ENCODE measurements around the gene CCDC85C.

The CCDC85C gene

DNA sequence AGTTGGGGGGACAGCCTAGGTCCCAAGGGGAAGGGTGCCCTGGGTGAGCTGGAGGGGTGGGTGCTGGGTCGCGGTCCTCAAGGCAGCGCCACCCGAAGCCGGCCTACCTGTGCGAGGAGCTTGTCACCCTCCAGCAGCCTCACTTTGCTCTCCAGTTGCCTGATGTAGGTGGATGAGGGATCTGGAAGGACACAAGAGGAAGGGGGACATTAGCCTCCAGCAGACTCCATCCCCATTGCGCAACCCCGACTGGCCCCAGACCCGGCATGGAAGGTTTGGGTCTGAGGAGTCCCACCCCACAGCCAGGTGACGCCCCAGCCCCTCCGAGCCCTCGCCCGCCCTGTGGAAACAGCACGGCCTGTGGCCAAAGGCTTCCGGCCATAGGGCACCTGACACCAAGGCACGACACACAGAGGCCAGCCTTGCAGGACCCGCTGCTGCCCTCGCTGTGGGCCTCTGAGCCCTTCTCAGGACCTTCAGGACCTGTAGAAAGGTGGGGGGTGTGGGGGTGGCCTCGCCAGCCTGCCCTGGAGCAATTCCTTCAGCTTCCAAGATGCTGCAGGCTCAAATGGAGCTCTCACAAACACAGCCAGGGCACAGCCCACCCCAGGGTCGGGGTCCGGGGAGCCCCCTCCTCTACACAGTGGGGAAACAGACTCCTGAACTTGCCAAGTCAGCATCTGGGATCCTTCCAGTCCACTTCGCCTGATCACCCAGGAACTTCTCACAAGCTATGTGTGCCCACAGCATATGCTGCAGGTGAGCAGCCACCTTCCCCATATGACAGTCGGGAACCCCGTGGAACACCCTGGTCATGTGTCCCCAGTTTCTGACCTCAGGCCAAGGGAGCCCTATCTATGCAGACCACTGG, 67.9 kb downstream of the CCDC85C start:
- DNase-seq, result no peak

DNA sequence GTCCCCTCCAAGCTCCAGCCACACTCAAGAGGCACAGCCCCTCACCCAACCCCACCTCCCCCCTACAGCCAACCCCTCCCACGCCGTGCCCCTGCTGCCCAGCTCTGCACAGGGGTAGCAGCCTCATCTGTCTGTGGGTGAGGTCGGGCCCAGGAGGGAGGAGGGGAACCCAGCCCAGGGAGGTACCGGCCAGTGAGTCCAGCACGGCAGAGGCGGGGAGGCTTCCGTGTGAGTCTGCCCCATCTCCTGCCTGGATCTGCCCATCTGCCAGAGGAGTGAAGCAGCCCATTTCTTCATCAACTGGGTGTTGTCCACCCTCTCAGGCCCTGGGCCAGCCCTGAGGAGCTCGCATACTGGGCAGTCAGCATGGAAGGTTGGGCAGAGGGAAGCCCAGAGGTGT, 68.6 kb downstream of the CCDC85C start:
- DNase-seq, result no peak

DNA sequence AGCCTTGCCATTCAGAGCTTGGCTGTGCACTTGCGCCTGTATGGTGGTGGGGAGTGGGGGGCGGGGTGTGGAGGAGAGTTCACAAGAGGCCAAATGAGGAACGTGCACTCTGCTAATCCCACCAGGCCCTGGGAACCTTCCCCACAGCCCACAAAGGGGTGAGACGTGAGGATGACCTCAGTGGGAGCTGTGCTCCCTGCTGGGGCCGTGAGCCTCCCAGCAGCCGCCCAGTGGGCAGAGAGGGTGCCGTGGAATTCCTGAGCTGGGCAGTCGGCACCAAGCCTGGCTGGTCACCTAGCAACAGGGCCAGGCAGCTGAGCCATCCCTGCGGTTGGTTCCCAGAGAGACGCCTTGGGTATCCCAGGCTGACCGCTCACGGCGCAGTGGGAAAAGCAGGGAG, 69.1 kb downstream of the CCDC85C start:
- no peak for DNase-seq

DNA sequence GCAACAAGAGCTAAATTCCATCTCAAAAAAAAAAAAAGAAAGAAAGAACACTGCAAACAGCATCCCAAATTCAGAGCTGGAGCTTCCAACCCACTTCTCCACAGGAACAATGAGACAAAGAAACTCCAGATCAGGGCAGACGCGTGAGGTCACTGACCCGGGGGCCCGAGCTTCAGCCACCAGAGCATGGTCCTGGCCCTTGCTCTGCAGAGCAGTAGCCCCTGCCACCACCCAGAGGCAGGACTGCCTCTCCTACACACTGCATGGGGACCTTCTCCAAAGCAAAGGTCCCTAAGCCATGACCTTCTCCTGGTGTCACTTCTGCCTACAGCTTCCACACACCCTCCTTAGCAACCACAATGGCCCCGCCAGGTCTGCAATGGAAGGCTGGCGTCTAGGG, 69.7 kb downstream of the CCDC85C start:
- DNase-seq, result no peak

DNA sequence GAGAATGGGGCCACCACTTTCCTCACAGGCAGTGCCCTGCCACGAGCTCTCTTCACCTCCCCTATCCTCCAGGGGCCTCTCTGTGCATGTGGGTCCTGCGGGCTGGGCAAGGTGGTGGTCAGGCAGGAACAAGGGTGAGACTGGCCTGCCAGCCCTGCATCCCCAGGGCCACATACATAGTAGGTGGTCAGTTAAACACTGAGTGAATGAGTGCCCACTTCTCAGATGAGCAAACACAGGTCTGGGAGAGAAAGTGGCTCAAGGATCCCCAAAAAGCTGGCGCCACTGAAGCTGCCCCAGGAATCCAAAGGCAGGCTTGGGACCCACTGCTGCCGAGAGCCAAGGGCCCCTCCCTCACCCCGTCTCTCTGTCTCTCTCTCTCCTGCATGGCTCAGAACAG, 71.7 kb downstream of the CCDC85C start:
- no peak for DNase-seq

DNA sequence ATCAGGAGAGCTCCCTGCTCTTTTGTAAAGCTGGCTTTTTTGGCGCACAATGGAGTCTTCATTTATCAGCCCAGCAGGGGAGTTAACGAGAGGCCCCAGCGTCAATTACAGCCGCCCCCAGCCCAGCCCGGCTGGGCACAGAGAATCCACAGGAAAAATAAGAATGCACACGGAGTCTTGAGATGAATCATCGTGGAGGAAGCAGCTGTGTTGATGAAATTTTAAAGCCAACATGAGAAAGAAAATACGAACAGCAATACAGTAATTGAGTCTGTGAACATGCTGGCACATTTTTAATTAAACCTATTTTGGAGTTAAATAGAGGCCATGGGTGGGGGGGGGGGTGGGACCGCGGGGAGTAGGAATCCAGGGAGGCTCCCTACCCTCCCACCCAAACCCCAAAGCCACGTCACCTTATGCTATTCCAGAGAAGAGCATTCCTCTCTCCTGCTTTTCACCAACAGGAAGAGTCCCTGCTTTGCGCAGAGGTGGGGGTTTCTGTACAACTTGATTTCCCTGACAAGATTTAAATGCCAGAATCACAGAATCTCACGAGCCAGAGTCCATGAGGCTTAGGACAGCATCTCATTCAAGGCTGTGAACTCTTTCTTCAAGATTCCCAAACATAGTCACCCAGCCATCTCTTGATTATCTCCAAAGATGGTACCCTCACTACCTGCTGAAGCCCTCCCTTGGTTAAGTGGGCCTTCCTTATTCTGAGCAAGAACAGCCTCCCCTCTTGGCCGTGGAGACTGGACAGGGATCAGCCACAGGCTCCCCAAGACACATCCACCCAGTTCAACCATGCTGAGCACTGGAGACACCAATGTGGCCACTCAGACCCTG, 72.5 kb downstream of the CCDC85C start:
- no peak for DNase-seq

DNA sequence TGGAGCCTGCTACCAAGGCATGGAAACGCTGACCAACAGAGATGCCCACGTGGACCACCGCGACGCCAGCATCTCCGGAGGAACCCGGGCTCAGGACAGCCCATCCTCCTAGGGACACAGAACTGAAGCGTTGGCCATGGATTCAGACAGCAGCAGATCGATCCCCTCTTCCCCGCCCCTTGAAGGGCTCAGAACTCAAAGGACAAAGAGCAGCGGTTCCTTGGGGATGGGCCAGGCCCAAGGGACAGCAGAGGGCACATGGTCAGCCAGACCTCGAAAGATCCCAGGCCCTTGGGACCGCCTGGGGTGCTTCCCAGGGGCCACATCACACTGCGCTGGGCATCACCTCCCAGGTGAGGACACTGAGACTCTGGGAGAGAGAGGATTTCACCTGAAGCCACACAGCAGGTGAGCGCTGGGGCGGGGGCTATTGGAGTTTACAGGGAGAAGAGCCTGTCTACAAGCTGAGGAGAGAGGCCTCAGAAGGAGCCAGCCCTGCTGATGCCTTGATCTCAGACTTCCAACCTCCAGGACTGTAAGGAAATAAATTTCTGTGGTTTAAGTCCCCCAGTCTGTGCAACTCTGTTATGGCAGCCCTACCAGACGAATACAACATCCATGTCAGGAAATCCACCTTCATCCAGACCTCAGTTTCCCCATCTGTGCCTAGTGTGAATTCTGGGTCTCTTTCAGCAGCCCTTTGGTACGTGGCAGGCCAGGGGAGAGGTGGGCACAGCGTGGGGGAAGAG, 73.4 kb downstream of the CCDC85C start:
- no peak for DNase-seq

DNA sequence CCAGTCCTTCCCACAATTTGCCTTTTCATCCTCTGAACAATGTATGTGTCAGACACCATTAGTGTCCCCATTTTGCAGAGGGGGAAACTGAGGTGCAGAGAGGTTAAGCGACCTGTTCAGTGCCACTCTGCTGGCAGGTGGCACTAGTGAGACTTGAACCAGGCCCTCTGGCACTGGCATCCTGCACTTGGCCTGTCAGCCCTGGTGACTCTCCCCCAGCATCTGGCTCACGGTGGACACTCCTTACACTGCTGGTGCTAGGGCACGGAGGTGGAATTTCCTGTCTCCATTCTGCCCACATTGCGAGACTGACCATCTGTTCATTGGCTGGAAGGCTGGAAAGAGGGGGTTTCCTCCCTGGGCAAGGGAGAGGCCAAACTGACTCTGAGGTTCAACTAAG, 74.1 kb downstream of the CCDC85C start:
- no peak for DNase-seq

DNA sequence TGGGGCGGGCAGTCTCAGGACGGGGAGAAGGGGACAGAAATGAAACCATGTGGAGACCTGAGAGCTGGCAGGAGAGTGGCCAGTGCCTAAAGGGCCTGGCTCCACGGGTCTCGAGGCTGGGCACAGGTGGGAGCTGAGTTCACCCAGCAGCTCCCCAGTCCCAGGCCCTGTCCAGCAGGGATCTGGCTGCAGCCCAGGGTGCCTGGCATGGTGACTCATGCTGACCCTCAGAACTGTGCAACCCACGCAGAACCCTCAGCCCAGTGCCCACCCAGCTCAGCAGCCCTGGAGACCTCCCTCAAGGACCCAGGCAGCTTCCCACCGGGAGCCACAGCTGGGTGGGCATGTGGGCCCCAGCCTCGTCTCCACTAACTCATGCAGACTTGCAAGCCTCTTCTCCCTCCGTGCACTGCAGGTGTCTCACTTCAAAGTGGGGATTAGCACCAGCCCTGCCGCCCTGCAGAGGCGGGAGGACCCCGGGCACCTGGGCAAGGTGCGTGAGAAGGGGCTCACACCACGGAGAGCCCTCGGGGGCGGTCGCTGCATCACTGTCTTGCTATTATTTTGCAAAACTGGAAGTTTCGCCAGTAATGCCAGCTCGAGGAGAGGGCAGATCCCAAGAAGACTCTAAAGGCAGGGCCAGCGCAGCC, 76.5 kb downstream of the CCDC85C start:
- DNase-seq, result no peak

DNA sequence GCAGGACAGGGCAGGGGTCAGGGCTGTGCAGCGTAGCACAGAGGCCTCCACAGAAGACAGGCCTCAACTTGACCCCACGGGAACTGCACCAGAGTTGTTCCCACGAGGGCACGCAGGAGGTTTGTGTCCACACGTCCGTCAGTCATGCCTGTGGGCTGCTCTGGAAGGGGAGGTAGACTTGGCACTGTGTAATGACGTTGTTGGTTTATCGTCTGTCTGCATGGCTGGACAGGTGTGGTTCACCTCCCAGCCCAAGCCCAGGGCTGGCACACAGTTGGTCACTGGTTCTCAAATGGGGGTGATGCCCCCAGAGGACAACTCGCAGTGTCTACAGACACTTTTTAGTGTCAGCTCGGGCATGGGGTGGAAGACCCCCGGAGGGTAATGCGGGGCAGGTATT, 77.0 kb downstream of the CCDC85C start:
- no peak for DNase-seq

DNA sequence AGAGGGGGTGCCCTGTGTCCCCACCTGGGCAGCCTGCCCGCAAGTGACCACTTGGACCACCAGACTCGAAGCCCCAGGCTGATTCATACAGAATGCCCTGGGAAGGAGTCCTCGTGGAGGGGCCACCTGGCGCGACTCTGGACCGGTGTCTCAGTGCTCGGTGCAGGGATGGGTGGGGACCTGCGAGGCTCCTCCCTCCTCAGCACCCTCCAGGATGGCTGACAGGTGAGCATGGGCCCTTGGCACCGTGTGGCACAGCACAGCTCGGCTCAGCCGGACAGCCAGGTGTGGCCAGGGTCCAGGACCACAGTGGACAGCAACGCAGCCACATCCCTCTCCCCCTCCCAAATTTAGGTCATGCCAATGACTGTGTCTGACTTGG, 78.3 kb downstream of the CCDC85C start:
- no peak for DNase-seq

DNA sequence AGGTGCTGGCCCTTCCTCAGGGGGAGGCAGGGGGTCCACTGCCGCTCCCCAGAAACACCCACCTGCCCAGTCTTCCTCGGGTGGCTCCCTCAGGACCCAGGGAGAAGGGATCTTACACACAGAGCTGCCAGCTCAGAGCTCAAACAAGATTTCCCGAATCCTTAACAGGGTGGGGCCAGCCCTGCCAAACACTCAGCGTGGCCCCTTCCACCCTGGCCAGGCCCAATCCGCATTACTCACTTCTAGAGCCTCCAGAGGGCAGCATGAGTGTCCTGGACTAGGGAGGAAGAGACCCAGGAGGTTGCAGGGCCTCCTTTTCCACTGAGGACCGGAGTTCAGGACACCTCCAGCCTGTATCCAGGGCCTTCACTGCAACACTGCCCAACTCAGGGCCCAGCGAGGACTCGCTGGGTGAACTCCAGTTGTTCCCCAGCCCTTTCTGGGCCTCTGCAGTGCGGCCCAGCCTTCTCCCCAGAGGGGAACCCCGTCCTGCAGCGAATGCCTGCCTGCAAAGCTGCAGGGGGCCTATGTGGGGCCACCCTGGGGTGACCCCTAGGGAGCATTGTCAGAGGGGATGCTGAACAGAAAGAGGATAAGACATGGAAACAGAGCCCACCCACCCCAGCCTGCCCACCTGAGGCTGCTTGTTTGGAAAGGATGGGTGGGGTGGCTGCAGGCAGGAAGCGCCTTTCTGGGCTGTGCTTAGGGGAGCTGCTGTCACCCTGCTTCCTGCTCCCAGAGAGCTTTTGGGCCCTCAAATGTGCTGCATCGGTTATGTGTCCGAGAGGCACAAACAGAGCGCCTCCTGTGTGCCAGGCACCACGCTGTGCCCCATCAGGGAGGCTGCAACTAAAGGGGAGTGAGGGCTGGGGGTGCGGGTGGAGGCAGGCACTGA, 79.0 kb downstream of the CCDC85C start:
- no peak for DNase-seq

DNA sequence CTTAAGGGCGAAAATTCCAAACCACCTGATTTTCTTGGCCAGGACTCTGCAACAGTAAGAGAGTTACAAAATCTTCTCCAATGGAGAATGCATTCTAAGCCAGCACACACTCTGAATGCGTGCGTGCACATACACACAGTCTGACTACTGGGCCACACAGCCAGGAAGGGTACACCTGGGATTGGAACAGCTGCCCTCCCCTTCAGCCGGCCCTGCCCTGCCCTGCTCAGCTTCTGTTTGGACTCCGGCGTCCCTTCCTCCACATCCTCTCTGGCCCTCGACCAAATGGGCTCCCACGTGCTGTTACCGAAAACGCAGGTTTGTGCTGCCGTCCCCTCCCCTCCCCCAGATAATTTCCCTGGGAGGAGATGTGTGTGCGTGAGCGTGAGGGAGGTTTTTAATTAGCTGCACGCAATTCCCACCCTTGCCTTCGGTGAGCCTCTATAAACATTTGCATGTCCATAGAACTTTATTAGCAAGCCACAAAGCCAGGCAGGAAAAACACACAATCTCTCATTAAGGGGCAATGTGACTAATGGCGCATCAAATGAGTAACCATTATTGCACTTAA, 79.8 kb downstream of the CCDC85C start:
- no peak for DNase-seq

DNA sequence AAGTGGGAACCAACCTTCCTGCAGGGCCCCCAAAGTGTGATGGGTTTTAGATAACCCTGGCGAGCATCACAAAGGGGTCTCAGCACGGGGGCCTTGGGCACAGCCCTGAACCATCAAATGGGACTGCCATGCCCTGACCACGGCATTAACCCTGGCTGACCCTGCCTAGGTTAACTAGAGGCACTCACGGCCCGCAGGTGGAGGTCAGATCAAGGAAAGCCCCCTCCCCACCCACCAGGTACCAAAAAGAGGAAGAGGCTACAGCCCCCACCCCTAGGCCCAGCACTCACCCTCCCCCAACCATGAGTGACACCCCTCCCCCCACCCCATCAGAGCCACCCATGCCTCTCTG, 80.3 kb downstream of the CCDC85C start:
- DNase-seq, result no peak

DNA sequence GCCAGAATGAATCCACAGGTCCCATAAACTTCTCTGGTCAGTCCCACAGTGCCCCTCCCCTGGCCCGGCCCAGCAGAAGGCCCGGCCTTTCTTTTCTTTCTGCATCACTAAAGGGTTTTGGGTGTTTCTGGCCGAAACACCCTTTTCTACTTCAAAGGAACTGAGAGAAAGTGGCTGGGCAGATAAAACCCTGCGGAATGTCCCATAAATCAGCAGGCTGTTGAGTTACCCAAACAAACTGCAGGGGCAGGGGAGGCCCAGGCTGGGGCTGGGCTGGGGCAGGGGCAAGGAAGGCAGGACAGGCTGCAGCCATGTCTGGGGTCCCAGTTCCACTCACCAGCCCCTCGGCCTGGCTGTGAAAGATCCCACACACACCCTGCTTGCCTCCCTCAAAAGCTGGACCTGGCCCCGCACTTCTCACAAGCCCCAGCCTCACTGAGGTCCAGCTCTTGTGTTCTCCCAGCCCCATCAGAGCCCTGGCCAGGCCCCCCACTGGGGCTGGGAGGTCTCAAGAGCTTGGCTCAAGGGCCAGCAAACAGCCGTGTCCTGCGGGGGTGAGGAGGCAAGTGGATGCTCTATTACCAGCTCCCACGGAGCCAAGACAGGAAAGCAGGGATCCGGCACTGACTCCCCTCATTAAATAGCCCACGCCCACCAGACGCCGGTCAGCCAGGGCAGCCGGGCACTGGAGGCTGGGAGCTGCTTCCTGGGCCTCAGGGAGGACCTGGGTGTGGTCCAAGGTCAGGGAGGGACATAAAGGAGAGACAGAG, 80.9 kb downstream of the CCDC85C start:
- DNase-seq, result no peak

DNA sequence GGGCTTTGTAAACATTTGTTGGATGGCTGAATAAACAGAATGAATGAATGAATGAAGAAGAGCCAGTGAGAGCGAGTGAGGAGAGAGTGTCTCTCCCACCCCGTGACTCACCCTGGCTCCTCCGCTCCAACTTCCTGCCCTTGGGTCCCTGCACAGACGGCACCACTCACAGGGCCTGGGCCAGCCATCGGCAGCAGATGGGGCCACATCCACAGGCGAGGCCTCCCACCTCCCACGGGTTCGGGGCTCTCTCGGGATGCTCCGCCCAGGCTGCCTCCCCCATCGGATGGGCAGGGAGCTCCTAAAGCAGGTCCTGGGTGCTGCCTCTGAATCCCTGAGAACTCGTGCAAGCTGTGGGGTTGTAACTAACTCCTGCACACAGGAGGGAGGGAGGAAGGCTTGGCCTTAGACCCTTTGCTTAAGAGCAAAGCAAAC, 81.5 kb downstream of the CCDC85C start:
- no peak for DNase-seq

DNA sequence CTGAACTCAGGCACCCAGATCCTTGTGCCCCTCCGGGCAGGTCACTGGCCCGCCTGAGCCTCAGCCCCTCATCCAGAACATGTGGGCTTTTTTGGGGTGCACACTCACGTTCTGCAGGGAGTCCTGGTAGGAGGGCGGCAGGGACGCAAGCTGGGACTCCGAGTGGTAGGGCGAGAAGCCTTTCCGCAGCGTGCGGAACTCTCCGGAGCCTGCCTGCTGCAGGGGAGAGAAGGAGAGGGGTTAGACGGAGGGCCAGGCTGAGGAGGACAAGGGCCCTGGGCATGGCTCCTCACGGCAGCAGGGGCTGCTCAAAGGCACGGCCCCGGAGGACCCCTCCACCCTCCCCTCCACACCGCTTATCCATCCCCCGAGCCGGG, 82.0 kb downstream of the CCDC85C start:
- DNase-seq, result no peak

DNA sequence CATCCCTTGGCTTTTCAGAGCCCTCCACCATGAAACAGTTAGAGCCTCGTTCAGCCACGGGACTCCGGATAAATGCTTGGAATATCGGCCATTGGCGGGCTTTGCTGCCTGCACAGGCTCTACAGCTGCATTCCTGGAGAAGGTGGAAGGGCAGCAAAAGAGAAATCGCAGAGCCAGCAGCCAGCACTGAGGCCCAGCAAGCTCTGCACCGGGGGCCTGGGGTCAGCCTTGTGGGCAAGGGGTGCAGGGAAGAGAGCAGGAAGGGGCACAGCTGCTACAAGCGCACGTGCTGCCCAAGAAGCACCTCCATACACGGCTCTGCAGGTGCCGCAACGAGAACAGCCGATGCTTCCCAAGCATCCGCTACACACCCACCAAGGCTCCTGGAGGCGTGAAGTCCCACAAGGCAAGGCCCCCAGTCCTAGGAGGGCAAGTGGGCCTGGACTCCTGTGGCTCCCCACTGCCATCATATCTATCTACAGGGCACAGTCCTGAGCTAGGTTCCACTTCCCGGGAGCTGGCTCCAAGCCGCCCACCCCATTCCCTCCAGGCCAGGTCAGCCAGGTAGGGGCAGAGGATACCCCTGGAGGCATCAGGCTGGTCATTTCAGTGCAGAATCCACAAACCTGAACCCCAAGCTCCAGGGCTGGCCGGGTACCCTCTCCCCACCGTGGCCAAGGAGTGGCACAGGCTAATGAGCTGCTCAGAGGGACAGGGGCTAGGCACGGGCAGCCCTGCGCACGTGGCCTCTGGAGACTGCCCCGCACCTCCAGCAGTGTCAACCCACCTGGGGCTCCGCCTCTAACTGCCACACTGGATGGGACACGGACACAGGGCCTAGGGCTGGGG, 82.6 kb downstream of the CCDC85C start:
- no peak for DNase-seq

DNA sequence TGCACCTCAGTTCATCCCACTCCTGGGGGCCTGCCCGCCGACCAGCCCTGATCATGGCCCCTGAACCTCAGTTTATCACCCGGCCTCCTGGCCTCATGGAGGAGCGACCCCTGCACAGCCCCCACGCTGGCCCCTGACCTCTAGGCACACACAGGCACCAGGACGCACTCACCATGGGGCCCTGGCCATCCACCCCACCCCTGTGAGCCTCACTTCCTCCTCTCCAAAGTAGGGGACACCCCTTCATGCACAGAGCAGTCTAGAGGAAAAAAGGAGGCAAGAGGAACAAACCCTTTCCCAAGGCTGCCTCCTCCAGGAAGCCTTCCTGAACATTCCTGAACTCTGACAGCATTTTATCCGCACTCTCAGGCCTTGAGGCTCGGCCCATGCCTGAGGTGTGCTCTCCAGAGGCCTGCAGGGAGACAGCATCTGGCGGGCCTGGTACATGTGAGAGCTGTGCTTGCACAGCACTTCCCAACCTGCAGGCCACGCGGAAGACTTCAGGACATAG, 83.4 kb downstream of the CCDC85C start:
- DNase-seq, result no peak

All from hippocampal formation (tissue), 2 donors.